ENCODE measurements around the gene CTXND1. TPM values are rescaled to one million over a fixed set of nuclear protein-coding genes. Genes with fewer than 3 reads are reported as not detected.

CTXND1 gene
- total and polyA plus RNA-seq, 2 of the 13 experiments (the other 11 are each of a cell fraction or from before 2014, with no cell fraction given) = 1.2 to 2.1 TPM

- TF ChIP-seq ZNF644 (CRISPR knock-in tag; IDR thresholded peaks at IDR 0.05; ENCODE audit: low read depth) (0 out of 2 replicates have a peak, but pooled peaks have one; percentile 47), THRA (CRISPR knock-in tag; IDR thresholded peaks at IDR 0.05; ENCODE audit: borderline replicate concordance) (peak; percentile 52; the same call in 1 of the 2 replicates), HMGXB4 (CRISPR knock-in tag; IDR thresholded peaks at IDR 0.05; ENCODE audit: borderline replicate concordance in 1 of 2, low read depth in 1 of 2) (0 out of 4 replicates have a peak, but pooled peaks of 1 of the 2 experiments have one; percentile 49), ZNF670 (CRISPR knock-in tag; IDR thresholded peaks at IDR 0.05; ENCODE audit: borderline replicate concordance) (0 out of 2 replicates have a peak, but pooled peaks have one; percentile 35), LCORL (IDR thresholded peaks at IDR 0.05) (no peak), LCORL (CRISPR knock-in tag; IDR thresholded peaks at IDR 0.05) (peak; percentile 71), ATF2 (CRISPR knock-in tag; IDR thresholded peaks at IDR 0.05) (peak; percentile 53; the same call in 1 of the 2 replicates), ZNF441 (CRISPR knock-in tag; IDR thresholded peaks at IDR 0.05; ENCODE audit: borderline replicate concordance) (peak; percentile 63; the same call in 1 of the 2 replicates), SYNCRIP (IDR thresholded peaks at IDR 0.05; ENCODE audit: insufficient read depth, low read depth, low read length) (no peak), NR2F2 (IDR thresholded peaks at IDR 0.05; ENCODE audit: borderline replicate concordance, low read depth) (0 out of 2 replicates have a peak, but pooled peaks have one; percentile 14), FOXK2 (IDR thresholded peaks at IDR 0.05) (no peak), E2F5 (CRISPR knock-in tag; conservative IDR thresholded peaks at IDR 0.05) (no peak), ATF7-NPFF (CRISPR knock-in tag; IDR thresholded peaks at IDR 0.05; ENCODE audit: low read depth) (0 out of 2 replicates have a peak, but pooled peaks have one; percentile 41), IRF9 (CRISPR knock-in tag; IDR thresholded peaks at IDR 0.05; ENCODE audit: borderline replicate concordance) (peak; percentile 66; the same call in 1 of the 2 replicates), DPF2 (CRISPR knock-in tag; IDR thresholded peaks at IDR 0.05; ENCODE audit: borderline replicate concordance, low read depth) (peak; percentile 25; the same call in 1 of the 2 replicates), ZGPAT (CRISPR knock-in tag; IDR thresholded peaks at IDR 0.05) (peak; percentile 88), ZNF781 (CRISPR knock-in tag; IDR thresholded peaks at IDR 0.05; ENCODE audit: borderline replicate concordance, not compliant biosample characterization) (peak; percentile 42)
Measured at GRCh38 chr15:80160570-80161156, 91.3 kb downstream of the CTXND1 start (continued).

Data from HepG2 (cell line).